Osteocyte (in vitro differentiated cells): Measurements from ENCODE around the gene CACNA1D. TPM values are rescaled to one million over a fixed set of nuclear protein-coding genes. Genes with fewer than 3 reads are reported as not detected.
A peak's percentile ranks its signal among the peaks of the same experiment; 100 is the strongest.

Experiments used
- DNase-seq: peaks from one replicate; pipeline ENCODE4 v3.0.0; 2021; ENCODE audit warnings: mixed read lengths; ENCODE audit not compliant: unreplicated experiment; ENCODE audit errors: extremely low spot score
- H3K27ac Mint-ChIP-seq: one replicate; pipeline ENCODE4 v1.8.0; 2021; ENCODE audit warnings: mild to moderate bottlenecking, mixed read lengths; ENCODE audit not compliant: unreplicated experiment
- H3K27me3 Mint-ChIP-seq: one replicate; pipeline ENCODE4 v1.8.0; 2021; ENCODE audit warnings: mixed read lengths; ENCODE audit not compliant: unreplicated experiment
- H3K36me3 Mint-ChIP-seq: one replicate; pipeline ENCODE4 v1.8.0; 2021; ENCODE audit warnings: mixed read lengths; ENCODE audit not compliant: unreplicated experiment
- H3K4me1 Mint-ChIP-seq: one replicate; pipeline ENCODE4 v1.8.0; 2021; ENCODE audit warnings: mixed read lengths; ENCODE audit not compliant: unreplicated experiment
- H3K4me3 Mint-ChIP-seq: one replicate; pipeline ENCODE4 v1.8.0; 2021; ENCODE audit warnings: mild to moderate bottlenecking, moderate library complexity, mixed read lengths; ENCODE audit not compliant: unreplicated experiment
- H3K9me3 Mint-ChIP-seq: one replicate; pipeline ENCODE4 v1.8.0; 2021; ENCODE audit warnings: mixed read lengths; ENCODE audit not compliant: unreplicated experiment
- total RNA-seq: library from RNA; stranded (reverse); gene quantifications from 2 replicates; pipeline ENCODE4 v1.2.1, GENCODE V29; 2021
- TF ChIP-seq, protein P1 (sequence below): fragments of 200-600 bp; sonication (generic); IDR thresholded peaks from 2 replicates; pipeline ENCODE4 v1.5.0; 2021; ENCODE audit warnings: antibody characterized with exemption, mild to moderate bottlenecking, moderate library complexity

The CACNA1D gene
- total RNA-seq, 1 donor from 2014 or later: 0.48 TPM

DNA sequence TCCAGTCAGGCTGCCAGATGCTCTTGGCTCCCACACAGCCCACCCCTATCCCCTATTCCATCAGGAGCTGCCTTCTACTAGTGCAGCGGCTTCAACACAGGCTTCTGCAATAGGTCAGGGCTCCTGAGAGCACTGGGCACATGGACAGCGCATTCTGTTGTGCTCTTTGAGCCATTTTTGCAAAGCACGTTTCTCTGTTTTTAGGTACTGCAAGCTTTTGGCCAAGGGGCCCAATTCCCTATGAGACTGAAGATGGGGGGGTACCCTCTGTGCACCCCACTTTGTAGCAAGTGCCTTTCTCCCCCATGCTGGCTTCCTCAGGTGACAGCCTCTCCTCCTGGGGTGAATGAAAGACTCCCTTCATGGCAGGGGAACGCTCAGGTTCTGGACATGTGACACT lies 320.7 kb downstream of the CACNA1D start:
- peak; percentile 57 for DNase-seq
- Mint-ChIP-seq H3K4me3 (no peak overlapping the region), H3K4me1 (no peaks in the 10 kb centered on the region), H3K27ac (no peak overlapping the region), H3K27me3 (no peaks in the 10 kb centered on the region), H3K36me3 (no peaks in the 10 kb centered on the region), H3K9me3 (no peaks in the 10 kb centered on the region)
- TF ChIP-seq, protein P1, sequence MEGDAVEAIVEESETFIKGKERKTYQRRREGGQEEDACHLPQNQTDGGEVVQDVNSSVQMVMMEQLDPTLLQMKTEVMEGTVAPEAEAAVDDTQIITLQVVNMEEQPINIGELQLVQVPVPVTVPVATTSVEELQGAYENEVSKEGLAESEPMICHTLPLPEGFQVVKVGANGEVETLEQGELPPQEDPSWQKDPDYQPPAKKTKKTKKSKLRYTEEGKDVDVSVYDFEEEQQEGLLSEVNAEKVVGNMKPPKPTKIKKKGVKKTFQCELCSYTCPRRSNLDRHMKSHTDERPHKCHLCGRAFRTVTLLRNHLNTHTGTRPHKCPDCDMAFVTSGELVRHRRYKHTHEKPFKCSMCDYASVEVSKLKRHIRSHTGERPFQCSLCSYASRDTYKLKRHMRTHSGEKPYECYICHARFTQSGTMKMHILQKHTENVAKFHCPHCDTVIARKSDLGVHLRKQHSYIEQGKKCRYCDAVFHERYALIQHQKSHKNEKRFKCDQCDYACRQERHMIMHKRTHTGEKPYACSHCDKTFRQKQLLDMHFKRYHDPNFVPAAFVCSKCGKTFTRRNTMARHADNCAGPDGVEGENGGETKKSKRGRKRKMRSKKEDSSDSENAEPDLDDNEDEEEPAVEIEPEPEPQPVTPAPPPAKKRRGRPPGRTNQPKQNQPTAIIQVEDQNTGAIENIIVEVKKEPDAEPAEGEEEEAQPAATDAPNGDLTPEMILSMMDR: no peak

DNA sequence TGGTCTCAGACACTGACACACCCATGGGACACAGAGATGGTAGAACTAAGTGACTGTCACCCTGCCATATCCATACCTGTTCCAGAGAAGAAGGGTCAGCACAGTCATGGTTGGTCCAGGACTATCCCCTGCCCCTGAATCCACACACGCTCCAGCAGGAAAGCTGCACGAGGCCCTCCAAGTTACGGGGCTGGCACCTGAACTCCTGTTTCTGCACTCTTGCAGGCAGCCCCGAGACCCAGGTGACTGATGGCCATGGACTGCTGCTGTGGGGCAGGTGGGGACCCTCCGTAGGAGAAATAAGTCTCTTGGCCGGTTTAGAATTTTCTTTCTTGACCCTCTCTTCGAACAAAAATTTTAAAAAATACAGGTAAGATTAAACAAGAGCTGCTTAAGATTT lies 321.2 kb downstream of the CACNA1D start:
- no peak overlapping the region for H3K27ac Mint-ChIP-seq
- TF ChIP-seq, protein P1: no peak
- no peaks in the 10 kb centered on the region for H3K36me3 Mint-ChIP-seq
- H3K9me3 Mint-ChIP-seq: no peaks in the 10 kb centered on the region
- H3K4me1 Mint-ChIP-seq: no peaks in the 10 kb centered on the region
- DNase-seq: peak; percentile 70
- H3K27me3 Mint-ChIP-seq: no peaks in the 10 kb centered on the region
- no peak overlapping the region for H3K4me3 Mint-ChIP-seq

- Mint-ChIP-seq H3K4me1 (no peaks in the 10 kb centered on the region), H3K9me3 (no peaks in the 10 kb centered on the region), H3K27me3 (no peaks in the 10 kb centered on the region), H3K27ac (no peak overlapping the region), H3K4me3 (no peak overlapping the region), H3K36me3 (no peaks in the 10 kb centered on the region)
- TF ChIP-seq, protein P1: no peak
- DNase-seq: peak; percentile 17
These were observed 322.0 kb downstream of the CACNA1D start for GRCh38 chr3:53816425-53816824.

DNA sequence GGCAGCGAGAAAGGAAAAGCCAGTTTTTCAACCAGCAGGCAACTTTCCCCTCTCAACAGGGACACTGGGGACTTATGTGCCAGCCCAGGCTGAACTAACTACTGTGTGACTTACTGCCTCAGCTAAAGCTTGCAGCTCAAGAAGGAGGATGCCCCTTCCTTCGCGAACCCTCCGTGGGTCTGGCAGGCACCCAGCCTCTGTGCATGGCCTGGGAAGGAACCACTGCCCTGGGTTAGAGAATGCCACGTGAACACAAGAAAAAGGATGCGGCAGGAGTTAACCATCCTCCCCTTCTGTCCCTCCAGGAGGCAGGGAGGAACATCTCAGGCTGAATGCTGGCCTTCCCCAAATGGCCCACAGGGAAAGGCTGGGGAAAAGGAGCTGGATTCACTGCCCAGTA lies 322.8 kb downstream of the CACNA1D start:
- H3K27ac Mint-ChIP-seq: no peak overlapping the region
- TF ChIP-seq, protein P1: no peak

DNA sequence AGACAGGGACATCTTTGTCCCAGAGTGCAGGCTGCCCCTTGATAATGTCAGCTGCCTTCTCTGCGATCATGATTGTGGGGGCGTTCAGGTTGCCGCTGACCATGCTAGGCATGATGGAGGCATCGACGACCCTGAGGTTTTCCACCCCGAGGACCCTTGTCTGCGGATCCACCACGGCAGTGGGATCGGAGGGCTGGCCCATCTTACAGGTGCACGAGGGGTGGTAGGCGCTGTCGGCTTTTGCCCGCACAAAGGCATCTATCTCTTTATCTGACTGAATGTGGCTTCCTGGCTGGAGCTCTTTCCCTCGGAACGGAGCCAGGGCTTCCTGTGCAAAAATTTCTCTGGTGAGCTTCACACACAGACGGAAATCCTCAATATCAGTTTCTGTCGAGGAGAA lies 323.4 kb downstream of the CACNA1D start:
- H3K27me3 Mint-ChIP-seq: no peaks in the 10 kb centered on the region
- no peaks in the 10 kb centered on the region for H3K9me3 Mint-ChIP-seq
- TF ChIP-seq, protein P1: no peak
- no peak overlapping the region for H3K4me3 Mint-ChIP-seq
- H3K36me3 Mint-ChIP-seq: no peaks in the 10 kb centered on the region
- no peak overlapping the region for H3K27ac Mint-ChIP-seq
- no peaks in the 10 kb centered on the region for H3K4me1 Mint-ChIP-seq
- DNase-seq: peak; percentile 80

More for the DNA sequence above, 322.8 kb downstream of the CACNA1D start:
- H3K4me3 Mint-ChIP-seq: no peak overlapping the region
- no peaks in the 10 kb centered on the region for H3K4me1 Mint-ChIP-seq
- H3K9me3 Mint-ChIP-seq: no peaks in the 10 kb centered on the region
- no peaks in the 10 kb centered on the region for H3K36me3 Mint-ChIP-seq
- DNase-seq: peak; percentile 67
- H3K27me3 Mint-ChIP-seq: no peaks in the 10 kb centered on the region
